ENCODE results near the gene EHBP1L1. TPM values are rescaled to one million over a fixed set of nuclear protein-coding genes. Genes with fewer than 3 reads are reported as not detected.
A peak's percentile ranks its signal among the peaks of the same experiment; 100 is the strongest.

The EHBP1L1 gene
- polyA plus RNA-seq, 3 donors, result 12.5 to 18.8 (median 18.2) TPM

DNA sequence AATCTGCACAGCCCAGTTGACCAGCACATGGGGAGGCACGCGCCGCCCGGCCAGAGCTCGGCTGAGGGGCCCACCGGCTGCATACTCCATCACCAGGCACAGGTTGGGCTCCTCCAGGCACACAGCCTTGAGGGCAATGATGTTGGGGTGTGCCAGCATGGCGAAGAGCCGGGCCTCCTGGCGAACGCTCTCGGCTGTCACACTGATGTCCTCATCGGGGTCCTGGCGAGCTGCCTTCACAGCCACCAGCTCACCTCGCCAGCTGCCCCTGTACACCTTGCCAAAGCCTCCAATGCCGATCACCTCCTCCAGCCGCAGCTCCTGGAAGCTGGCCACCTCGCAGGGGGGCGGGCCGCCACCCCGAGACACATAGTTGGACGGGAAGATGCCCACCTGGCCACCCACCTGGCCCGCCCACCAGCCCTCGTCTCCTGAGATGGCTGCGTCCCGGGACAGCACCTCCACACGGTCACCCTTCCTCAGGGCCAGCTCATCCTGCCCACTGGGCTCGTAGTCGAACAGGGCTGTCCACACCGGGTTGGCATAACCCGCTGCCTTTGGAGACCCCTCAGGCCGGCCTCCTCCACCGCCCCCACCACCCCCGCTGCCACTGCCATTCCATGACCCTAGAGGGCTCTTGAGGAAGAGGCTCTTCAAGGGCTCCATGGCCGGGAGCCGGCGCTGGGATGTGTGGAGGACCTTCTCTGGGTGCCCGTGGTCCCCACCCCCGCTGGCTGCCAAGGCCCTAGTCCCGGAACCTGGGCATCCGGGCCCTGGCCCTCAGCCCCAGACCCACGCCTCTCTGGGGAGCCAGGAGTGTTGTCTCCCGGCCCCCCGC is 37.5 kb downstream of the EHBP1L1 start:
- DNase-seq, result no peak

DNA sequence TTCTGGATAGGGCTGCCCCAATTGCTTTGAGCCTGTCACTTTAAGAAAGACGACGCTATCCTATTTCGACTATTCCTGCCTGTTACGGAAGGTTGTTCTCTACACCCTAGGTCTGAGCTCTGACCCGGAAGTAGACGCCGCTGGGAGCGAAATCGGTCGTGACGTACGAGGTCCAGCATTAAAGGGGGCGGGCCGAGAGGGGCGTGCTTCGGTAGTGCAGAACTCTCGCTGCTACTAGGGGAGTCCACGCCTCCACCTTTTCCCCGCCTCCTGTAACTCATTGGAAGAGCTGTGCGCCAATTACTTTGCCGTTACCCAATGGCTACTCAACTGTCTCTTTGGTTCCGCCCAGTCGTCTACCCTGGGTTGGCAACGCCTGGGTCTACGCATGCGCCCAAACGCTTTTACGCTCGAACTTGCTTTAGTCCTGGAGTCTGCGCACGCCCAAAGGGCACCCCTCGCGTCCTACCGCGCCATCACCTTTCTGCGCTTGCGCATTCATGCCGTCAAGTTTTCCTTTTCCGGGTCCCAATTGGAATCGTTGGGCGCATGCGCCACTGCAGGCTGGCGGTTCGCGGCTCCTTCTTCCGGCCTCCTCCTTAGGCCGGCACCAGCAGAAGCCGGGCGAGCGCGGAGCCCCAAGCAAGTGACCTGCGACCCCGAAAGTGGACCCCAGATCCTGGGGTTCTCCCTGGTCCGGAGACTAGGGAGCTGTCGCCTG is 39.5 kb downstream of the EHBP1L1 start, which contains the start of gene PCNX3:
Gene PCNX3, plus strand, starts transcription at position 548 of the 721 bp plus-strand sequence. CDS start 536 bp downstream, outside the sequence.
- DNase-seq, result peak; percentile 100

DNA sequence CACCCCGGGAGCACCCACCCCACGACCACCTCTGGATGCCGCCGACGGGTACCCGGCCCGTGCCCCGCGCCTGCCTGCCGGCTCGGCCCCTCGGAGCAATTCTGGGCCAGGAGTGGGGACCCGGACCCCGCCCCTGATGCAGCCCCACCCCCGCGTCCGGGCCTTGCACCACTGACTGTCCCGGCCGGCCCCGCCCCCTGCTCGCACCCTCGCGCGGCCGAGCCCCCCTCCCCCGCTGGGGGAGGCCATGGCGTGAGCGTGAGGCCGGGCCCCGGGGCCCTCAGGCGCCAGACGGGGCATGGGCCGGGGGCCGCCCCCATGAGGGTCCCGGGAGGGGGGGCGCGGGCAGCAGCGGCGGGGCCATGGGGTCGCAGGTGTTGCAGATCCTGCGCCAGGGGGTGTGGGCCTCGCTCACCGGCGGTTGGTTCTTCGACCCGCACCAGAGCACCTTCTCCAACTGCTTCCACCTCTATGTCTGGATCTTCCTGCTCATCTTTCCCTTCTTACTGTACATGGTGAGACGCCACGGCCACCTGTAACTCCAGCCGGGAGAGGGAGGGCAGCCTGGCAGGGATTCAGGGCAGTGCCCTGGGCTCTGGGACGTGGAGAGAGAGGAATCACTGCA is 40.2 kb downstream of the EHBP1L1 start:
- DNase-seq, result no peak

DNA sequence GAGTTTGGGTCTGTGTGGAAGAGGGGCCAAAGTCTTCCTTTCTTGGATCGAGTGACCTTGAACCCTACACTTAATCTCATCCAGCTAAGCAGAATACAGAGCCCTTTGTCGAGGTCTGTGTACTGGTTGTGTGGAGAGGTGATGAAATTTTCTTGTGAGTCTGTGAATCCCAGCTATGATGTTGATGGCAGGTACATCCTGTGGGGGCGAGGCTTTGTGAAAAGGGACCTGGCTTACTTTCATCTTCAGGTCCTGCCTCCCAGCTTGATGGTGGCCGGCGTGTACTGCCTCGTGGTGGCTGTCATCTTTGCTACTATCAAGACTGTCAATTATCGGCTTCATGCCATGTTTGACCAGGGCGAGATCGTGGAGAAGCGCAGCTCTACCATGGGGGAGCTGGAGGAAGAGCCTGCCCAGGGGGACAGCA is 40.7 kb downstream of the EHBP1L1 start:
- no peak for DNase-seq

DNA sequence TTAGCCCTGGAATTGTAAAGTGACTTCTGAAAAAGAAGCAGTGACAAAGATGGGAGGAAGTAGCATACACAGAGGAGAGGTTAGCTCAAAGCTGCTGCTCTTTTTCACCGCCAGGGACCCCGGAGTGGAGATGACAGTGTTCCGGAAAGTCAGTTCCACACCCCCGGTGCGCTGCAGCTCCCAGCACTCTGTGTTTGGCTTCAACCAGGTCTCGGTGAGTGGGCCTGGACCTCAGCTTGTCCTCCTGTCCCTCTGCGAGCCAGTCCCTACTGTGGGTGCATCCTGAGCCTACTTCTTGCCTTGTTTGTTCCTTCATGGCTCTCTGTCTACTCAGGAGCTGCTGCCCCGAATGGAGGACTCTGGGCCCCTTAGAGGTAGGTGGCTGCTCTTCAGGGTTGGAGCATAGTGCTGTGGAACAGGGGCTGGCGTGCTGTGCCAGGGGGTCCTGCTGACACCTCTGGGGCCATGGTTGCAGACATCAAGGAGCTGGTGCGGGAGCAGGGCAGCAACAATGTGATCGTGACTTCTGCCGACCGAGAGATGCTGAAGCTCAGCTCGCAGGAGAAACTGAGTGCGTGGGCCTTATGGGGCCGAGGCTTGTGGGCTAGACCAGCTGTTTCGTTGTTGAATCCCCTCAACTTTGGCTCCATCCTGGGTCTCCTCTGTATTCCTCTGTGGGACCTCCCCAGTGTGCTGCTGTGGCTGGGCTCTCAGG is 41.4 kb downstream of the EHBP1L1 start:
- no peak for DNase-seq

DNA sequence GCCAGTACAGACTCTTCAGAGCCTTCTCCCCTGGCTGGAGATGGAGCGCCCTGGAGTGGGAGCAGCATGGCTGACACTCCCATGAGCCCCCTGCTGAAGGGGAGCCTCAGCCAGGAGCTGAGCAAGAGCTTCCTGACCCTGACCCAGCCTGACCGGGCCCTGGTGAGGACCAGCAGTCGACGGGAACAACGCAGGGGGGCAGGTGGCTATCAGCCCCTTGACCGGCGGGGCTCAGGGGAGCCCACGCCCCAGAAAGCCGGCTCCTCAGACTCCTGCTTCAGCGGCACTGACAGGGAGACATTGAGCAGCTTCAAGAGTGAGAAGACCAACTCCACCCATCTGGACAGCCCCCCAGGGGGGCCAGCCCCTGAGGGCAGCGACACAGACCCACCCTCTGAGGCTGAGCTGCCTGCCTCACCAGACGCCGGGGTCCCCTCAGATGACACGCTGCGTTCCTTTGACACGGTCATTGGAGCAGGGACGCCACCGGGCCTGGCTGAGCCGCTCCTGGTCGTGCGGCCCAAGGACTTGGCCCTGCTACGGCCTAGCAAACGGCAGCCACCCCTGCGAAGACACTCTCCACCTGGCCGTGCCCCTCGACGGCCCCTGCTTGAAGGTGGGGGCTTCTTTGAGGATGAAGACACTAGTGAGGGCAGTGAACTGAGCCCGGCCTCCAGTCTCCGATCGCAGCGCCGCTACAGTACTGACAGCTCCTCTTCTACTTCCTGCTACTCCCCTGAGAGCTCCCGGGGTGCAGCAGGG is 42.3 kb downstream of the EHBP1L1 start:
- no peak for DNase-seq

DNA sequence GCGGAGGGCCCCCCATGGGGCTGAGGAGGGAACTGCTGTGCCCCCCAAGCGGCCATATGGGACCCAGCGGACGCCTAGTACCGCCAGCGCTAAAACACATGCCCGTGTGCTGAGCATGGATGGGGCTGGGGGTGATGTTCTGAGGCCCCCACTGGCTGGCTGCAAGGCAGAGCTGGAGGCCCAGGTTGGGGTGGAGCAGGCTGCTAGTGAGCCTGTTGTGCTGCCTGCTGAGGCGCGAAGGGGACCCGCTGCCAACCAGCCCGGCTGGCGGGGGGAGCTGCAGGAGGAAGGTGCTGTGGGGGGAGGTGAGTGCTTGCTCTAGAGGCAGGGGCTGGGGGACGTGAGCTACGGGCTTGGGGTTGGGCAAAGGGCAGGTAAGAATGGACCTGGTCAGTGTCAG is 42.9 kb downstream of the EHBP1L1 start:
- no peak for DNase-seq

DNA sequence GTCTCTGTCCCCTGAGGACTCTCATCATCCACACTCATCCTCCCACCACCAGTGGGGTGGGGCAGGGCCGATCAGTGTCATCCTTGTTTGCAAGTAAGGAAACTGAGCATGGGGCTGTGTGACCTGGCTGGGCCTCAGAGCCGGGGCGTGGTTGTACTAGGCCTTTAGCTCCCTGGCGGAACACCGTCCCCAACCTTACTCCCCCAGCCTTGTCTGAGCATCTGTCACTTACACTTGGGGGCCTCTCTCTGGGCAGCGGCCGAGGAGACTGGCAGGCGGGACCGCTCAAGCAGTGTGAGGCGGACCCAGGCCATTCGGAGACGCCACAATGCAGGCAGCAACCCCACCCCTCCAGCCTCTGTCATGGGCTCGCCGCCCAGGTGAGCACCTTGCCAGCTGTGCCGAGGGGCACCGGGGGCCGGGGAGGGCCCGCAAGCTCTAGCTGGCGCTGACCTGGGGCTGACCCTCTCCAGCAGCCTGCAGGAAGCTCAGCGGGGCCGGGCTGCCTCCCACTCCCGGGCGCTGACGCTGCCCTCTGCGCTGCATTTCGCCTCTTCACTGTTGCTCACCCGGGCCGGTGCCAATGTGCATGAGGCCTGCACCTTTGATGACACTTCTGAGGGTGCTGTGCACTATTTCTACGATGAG is 43.6 kb downstream of the EHBP1L1 start:
- no peak for DNase-seq

DNA sequence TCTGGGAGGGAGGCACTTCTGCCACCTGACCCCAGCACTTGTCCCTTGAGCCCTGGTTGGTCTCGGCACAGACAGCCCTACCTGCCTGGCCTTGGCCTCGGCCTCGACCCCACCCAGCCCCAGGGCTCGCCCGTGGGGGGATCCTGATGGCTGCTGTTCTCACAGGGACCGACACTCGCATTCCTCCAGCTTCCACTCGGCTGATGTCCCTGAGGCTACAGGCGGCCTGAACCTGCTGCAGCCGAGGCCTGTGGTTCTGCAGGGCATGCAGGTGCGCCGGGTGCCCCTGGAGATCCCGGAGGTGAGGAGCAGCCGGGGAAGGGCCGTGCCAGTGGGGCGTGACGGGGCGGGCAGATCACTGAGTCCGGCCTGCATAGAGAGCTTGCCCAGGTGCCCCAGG is 44.8 kb downstream of the EHBP1L1 start:
- DNase-seq, result no peak

DNA sequence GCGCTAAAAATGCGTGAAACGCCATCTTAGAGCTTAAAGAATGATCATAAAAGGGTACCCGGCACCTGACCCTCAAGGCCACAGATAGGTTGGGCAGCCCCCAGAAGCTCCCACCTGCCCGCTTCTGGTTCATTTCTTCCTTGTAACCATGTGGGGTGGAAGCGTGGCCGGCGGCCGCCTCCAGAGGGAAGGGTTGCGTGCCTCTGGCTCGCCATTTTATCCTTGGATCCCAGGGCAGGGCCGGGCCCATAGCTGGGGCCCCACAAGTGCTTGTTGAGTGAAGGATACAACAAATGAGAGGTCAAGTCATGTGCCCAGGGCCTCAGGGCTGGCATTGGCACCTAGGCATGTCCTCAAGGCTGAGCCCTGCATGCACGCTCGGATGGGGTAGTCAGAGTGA is 45.6 kb downstream of the EHBP1L1 start:
- no peak for DNase-seq

DNA sequence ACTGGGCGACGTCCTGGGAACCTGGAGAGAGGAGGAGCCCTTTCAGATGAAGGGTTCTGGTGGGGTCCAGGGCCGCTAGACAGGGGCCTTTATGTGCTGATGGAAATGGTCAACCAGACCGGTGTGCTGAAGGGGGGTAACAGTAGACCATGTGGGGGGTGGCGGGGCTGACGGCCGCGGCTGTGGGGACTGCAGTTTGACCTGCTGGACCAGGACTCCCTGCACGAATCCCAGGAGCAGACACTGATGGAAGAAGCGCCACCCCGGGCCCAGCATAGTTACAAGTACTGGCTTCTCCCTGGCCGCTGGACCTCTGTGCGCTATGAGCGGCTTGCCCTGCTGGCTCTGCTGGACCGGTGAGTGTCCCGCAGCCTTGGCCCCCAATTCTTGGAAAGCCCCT is 46.2 kb downstream of the EHBP1L1 start:
- no peak for DNase-seq

DNA sequence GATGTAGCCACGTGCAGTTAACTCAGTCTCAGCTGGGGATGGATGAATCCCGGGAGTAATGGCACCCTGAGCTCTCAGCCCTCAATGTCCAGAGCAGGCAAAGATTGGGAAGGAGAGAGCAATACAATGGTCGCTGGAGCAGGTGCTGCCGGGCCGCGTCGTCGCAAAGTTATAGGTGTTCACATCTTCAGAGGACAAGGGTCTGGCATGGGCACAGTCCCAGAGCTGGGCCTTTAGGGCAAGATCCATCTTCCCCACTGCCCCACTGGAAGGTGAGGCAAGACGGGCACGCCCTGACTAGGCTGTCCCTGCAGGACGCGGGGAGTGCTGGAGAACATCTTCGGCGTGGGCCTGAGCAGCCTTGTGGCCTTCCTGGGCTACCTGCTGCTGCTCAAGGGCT is 47.3 kb downstream of the EHBP1L1 start:
- DNase-seq, result no peak

DNA sequence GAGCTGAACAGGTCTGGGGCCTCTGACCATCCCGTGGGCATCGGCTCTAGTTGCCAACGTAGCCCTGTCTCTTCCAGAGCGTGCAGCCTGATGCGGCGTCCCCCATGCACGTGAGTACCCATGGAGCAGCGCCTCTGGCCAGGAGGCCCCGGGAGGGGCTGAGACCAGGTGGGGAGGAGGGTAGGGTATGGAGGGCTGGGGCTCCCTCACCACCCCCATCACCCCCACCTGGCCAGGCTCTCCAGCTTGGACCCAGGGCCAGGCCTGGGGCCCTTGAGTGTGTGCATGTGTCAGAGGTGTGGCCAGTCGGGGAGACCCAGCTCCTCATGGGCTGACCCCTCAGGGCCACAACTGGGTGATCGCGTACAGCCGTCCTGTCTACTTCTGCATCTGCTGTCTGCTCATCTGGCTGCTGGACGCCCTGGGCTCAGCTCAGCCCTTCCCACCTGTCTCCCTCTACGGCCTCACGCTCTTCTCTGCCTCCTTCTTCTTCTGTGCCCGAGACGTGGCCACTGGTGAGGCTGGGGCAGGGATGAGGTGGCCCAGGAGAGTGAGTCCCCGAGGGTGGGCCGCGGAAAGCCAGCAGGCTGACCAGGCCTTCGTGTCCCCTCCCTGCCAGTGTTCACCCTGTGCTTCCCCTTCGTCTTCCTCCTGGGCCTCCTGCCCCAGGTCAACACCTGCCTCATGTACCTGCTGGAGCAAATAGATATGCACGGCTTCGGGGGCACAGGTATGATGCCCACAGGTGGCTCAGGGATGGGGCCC is 48.2 kb downstream of the EHBP1L1 start:
- DNase-seq, result no peak

DNA sequence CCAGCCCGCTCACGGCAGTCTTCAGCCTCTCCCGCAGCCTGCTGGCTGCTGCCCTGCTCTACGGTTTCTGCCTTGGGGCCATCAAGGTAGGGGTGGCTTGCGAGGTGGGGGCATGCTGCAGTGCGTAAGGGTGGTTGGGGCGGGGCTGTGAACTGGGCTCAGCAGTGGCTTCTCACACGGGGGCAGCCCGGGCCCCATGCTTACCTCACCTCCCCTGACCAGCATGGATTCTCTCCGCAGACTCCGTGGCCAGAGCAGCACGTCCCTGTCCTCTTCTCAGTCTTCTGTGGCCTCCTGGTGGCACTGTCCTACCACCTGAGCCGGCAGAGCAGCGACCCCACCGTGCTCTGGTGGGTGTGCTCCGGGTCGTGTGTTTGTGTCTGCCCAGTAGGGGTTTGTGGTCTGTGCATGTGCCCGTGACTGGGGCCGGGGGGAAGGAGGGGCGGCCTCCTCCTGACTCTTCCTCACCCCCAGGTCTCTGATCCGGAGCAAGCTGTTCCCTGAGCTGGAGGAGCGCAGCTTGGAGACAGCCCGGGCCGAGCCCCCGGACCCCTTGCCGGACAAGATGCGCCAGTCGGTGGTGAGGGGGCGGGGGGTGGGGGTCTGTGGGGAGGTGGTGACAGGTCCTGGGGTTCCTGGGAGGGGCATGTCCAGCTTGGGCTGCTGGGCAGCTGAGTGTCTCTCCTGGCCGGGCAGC is 49.2 kb downstream of the EHBP1L1 start:
- DNase-seq, result no peak

DNA sequence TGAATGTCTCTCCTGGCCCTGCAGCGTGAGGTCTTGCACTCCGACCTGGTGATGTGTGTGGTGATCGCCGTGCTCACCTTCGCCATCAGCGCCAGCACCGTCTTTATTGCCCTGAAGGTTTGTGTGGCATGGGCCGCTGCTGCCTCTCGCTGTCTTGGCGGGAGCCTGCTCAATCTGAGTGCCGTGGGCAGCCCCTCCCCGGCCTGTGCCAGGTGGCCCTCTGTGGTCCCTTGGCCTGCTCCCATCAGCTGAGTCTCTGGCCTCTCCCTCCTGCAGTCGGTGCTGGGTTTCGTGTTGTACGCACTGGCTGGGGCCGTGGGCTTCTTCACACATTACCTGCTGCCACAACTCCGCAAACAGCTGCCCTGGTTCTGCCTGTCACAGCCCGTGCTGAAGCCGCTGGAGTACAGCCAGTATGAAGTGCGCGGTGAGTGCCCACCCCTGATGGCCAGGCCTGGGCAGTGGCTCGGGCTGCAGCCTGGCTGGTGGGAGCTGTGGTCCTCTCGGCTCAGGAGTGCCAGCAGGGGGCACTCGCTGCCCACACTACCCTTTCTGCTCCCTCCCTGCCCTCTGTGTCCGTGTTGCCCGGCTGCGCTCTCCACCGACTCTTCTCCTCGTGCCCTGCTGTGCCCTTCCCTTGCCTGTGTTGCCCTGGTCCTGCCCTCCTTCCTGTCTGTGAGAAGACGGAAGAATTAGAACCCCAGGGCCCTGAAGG is 49.9 kb downstream of the EHBP1L1 start:
- no peak for DNase-seq

DNA sequence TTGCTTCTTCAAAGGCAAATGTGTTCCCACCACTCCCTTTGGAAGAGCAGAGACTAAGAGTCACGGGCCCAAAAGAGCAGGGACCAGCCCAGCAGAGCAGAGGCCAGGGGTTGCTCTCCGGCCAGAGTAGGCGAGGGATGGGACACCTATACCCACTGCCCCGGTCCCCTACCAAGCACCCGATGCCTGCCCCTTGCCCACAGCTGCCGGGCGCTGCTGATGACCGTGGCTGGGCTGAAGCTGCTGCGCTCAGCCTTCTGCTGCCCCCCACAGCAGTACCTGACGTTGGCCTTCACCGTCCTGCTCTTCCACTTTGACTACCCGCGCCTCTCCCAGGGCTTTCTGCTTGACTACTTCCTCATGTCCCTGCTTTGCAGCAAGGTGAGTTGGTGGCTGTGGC is 51.3 kb downstream of the EHBP1L1 start:
- no peak for DNase-seq

DNA sequence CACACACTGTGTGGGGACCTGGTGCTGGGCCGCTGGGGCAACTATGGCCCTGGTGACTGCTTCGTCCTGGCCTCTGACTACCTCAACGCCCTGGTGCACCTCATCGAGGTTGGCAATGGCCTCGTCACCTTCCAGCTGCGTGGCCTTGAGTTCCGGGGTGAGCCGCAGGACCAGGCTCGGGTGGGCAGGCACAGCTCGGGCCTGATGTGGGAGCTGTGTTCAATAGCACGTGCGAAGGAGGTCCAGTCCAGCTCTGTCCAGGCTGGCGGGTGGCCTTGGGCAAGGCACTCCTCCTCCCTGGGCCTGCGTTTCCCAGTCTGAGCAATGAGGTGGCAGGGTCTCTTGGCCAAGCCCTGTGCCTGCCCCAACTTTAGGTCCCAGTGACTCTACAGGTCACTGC is 53.7 kb downstream of the EHBP1L1 start:
- no peak for DNase-seq

DNA sequence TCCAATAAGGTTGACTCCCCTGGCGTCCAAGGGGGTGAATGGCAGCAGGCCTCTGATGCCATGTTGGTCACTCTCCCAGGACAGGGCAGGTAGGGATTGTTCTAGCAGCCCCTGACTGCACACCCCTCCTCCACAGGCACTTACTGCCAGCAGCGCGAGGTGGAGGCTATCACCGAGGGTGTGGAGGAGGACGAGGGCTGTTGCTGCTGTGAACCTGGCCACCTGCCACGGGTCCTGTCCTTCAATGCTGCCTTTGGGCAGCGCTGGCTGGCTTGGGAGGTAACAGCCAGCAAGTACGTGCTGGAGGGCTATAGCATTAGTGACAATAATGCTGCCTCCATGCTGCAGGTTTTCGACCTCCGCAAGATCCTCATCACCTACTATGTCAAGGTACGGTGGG is 54.4 kb downstream of the EHBP1L1 start:
- no peak for DNase-seq

Measured in renal pelvis (tissue), 4 donors.